Measurements from ENCODE around the gene SNAP47.
A peak's percentile ranks its signal among the peaks of the same experiment; 100 is the strongest.

Gene SNAP47

GRCh38 chr1:227786673-227787512 lies 51.7 kb downstream of the SNAP47 start:
- DNase-seq = peak; percentile 30

GRCh38 chr1:227787513-227788270 lies 52.5 kb downstream of the SNAP47 start:
- peak; percentile 99 for DNase-seq

- DNase-seq = no peak
Measured at GRCh38 chr1:227788271-227789083, 53.2 kb downstream of the SNAP47 start.

GRCh38 chr1:227789084-227790033 lies 54.1 kb downstream of the SNAP47 start:
- DNase-seq = no peak

- no peak for DNase-seq
Measured at GRCh38 chr1:227790034-227790400, 54.8 kb downstream of the SNAP47 start.

- no peak for DNase-seq
Measured at GRCh38 chr1:227790868-227791267, 55.6 kb downstream of the SNAP47 start.

- no peak for DNase-seq
Measured at GRCh38 chr1:227791425-227792143, 56.3 kb downstream of the SNAP47 start.

- DNase-seq = no peak
Measured at GRCh38 chr1:227792216-227793078, 57.2 kb downstream of the SNAP47 start.

- DNase-seq = no peak
Measured at GRCh38 chr1:227793079-227793947, 58.1 kb downstream of the SNAP47 start.

GRCh38 chr1:227793948-227794816 lies 58.9 kb downstream of the SNAP47 start:
- no peak for DNase-seq

- no peak for DNase-seq
Measured at GRCh38 chr1:227794817-227795192, 59.6 kb downstream of the SNAP47 start.

GRCh38 chr1:227795732-227796131 lies 60.5 kb downstream of the SNAP47 start:
- DNase-seq = no peak

GRCh38 chr1:227796359-227796915 lies 61.2 kb downstream of the SNAP47 start:
- no peak for DNase-seq

- no peak for DNase-seq
Measured at GRCh38 chr1:227797144-227797543, 61.9 kb downstream of the SNAP47 start.

- no peak for DNase-seq
Measured at GRCh38 chr1:227797625-227798024, 62.4 kb downstream of the SNAP47 start.

GRCh38 chr1:227798078-227798802 lies 63.0 kb downstream of the SNAP47 start:
- DNase-seq = no peak

GRCh38 chr1:227799756-227800155 lies 64.5 kb downstream of the SNAP47 start:
- DNase-seq = no peak

All from CD4-positive, alpha-beta T cell treated with Interleukin-17A for 4 hours (primary cell).